DMS79 (cell line): Measurements from ENCODE around the gene KASH5.
A peak's percentile ranks its signal among the peaks of the same experiment; 100 is the strongest.

ENCODE experiments used
- DNase-seq: peaks from one replicate; lab custom pipeline; 2025; lab: John Stamatoyannopoulos, UW

The KASH5 gene

DNA sequence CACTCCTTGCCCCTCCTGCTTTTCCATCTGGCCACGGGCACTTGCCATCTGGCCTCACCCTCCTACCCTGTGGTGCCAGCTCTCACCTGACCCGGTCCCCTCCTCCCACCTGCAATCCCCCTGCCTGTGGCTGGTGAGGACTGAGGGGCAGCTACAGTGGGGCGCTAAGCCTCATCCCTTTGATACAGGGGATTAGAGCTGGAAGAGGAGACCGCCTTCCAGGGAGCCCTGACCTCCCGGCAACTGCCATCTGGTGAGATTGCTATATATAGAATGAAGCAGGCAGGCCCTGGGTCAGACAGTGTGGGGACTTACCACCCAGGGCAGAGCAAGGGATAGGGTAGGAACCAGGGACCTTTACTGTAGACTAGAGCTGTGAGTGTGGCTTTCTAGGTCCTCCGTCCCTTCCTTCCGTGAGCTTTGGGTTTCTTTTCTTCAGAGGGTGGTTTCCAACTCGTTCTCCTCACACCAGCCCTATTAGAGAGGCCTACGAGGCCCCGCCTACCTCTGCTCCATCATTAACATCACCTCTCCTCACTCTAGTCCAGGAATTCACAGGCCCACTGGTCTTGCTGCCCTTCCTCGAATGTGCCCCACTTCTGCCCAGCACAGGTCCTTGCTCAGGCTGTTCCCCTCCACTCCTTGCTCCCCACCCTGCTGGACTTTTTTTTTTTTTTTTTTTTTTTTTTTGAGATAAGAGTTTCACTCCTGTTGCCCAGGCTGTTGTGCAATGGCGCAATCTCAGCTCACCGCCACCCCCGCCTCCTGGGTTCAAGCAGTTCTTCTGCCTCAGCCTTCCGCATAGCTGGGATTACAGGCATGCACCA, 7.7 kb downstream of the KASH5 start:
- no peak for DNase-seq

DNA sequence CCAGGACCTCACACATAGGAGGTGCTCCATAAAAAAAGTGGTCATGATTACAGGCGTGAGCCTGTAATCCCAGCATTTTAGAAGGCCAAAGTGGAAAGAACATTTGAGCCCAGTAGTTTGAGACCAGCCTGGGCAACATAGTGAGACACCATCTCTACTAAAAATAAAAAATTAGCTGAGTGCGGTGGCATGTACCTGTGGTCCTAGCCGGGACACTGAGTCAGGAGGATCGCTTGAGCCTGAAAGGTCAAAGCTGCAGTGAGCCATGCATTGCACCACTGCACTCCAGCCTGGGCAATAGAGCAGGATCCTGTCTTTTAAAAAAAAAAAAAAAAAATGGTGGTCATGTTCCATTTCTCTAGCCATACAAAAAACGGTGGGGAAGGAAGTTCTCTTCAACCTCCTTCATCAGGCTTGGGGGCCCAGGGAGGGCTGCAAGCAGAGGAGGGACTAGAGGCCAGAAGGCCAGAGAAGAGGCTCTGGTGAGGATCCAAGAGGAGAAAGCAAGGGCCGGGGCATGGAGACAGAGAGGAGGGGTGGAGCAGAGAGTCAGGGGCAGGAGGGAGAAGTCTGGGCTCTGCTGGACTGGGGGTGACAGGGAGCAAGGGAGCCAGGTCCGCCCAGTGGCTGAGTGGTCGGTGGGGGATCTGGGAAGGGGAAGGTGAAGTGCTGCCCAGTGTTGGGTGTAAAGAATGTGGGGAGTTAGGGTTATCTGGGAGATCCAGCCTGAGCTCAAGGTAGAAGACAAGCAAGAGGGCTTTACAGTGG, 8.9 kb downstream of the KASH5 start:
- DNase-seq: no peak

DNA sequence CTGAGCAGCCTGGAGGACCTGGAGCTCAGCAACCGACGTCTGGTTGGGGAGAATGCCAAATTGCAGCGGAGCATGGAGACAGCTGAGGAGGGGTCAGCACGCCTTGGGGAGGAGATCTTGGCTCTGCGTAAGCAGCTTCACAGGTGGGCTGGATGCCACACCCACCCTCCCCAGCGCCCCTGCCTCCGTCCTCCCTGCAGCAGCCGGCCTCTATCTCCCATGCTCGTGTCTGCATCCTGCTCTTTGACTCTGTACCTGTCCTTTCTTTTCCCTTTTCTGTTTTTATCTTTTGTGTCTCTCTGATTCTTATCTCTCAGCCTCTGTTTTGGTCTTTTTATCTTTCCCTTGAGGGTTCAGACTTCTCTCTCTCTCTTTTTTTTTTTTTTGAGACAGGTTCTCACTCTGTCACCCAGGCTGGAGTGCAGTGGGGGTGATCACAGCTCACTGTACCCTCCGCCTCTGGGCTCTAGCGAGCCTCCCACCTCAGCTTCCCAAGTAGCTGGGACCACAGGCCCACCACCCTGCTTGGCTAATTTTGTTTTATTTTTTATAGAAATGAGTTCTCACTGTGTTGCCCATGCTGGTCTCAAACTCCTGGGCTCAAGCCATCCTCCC, 10.1 kb downstream of the KASH5 start:
- peak; percentile 48 for DNase-seq

DNA sequence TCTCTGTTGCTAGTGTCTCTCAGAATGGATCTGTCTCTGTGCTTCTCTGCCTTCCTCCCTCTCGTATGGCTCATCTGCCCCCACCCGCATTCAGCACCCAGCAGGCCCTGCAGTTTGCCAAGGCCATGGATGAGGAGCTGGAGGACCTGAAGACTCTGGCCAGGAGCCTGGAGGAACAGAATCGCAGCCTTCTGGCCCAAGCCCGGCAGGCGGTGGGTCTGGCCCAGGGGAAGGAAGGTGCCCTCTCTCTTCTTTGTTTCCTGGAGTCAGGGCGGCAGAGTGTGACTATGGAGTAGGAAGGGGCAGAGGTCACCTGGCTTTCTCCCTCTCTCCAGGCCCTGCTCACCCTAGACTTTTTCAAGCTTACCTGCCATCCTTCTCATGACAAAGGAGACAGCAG, 10.9 kb downstream of the KASH5 start:
- DNase-seq: no peak

DNA sequence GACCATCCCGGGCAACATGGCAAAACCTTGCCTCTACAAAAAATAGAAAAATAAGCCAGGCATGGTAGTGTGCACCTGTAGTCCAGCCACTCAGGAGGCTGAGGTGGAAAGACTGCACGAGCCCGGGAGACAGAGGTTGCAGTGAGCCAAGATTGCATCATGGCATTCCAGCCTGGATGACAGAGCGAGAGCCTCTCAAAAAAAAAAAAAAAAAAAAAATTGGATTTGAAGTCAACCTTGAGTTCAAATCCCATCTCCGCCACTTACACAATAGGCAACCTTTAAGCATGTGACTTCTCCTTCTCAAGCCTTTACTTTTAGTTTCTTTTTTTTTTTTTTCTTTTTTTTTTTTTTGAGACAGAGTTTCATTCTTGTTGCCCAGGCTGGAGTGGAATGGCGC, 12.0 kb downstream of the KASH5 start:
- no peak for DNase-seq

DNA sequence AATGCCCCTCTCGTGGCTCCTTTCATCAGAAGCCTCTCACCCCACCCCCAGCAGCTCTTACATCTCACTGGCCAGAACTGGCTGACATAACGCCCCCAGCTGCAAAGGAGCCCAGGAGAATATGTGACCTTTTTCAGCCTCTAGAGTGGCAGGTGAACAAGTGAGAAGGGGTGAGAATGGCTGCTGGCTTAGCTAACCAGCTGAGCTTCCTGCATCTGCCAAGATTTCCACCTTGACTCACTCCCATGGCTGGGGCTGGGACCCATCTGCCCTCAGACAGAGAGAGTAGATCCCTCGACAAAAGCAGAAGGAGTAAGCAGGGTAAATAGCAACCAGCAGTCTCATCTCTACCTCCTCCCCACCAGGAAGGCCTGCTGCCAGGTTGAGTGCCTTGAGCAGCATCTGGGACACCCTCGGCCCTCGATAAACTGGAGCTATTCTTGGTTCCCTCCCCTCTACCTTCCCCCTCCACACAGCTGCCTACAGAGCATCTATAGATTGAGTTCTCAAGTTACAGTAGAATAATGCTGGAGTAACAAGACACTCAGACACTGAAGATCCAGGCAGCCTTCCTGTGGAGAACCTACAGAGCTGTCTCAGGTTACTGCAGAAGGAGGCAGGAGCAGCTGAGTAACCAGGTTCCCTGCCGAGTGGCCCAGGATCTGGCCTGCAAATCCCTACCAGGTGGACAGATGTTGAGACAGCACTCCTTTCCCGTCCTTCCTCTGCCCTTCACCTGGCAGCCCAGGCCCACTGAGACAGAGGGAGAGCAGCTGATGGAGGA, 15.5 kb downstream of the KASH5 start:
- DNase-seq: peak; percentile 97

DNA sequence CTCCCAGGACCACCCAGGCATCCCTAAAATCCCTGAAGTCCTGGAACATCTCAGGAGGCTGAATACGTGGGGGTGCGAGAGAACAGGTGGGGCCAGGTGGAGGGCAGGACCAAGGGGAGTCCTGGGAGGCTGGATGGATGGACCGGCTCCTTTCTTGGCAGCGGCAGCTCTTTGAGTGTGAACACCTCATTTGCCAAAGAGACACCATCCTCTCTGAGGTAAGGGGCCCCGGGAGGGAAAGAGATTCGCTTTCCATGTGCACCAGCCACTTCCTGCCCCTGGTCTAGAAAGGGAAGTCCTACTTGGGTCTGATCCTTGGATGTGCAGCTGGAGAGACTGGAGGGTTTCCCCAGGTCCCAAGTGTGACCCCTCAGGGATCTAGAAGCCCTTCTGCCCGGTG, 19.0 kb downstream of the KASH5 start:
- no peak for DNase-seq

DNA sequence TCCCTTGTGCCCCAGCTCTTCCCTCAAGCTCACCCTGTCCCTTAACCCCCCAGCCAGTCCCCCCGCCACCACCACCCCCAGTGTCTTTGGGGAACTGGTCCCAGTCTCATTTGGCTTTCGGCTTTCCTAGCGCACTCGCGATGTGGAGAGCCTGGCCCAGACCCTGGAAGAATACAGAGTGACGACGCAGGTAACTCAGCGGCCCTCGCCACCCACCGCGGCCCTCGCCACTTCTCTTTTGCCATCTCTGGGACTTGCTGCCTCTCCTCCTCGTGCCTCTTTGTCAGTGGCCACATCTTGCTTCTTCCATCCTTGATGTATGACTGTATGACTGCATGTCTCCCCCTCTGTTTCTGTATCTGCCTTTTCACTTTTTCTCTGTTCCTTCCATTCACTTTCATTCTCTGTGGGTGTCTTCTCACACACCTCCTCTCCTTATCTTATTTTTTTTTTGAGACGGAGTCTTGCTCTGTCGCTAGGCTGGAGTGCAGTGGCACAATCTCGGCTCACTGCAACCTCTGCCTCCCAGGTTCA, 19.5 kb downstream of the KASH5 start:
- no peak for DNase-seq

DNA sequence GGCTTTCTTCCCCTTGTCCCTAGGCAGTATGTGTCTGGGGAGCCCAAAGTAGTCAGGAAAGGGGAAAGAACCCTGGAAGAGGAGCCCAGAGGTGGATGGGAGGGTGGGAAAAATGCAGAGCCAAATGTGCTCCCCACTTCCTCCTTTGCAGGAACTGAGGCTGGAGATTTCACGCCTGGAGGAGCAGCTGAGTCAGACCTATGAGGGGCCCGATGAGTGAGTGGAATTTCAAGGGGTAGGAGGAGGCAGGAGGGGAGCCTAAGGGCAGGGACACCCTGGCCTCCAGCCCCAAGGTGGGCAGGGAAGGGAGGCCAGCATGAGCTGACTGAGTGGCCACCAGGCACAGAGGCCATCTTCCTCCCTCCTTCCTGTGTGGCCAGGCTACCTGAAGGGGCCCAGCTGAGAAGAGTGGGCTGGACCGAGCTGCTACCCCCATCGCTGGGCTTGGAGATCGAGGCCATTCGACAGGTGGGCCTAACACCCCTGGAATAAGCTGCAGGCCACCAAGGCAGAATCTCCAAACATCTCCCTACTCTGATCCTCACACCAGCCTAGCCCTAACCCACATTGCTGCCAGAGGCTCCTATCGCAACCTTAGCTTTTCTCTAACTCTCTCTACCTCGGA, 20.9 kb downstream of the KASH5 start:
- DNase-seq: no peak

DNA sequence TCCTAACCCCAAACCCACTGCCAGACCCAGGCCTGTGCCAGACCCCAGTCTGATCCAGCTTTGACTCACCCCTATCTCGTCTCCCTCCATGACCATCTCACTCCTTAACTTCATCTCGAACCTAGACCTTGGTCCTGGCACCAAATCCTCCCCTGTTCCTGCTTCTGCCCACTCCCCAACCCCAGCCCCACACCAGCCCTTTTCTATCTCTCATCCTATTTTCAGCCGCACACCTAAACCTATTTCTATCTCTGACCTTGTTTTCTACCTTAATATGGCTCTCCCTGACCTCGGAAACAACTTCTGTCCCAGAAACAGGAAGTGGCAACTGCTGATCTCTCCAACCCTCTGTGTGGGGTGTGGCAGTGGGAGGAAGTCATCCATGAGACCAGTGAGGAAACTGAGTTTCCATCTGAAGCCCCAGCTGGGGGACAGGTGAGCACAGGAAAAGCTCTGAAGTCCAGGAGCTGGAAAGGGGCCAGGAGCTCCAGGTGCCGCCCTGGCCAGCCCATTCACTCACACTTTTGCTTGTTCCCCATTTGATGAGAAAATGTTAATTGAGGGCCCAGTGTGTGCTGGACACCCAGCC, 21.5 kb downstream of the KASH5 start:
- DNase-seq: no peak

DNA sequence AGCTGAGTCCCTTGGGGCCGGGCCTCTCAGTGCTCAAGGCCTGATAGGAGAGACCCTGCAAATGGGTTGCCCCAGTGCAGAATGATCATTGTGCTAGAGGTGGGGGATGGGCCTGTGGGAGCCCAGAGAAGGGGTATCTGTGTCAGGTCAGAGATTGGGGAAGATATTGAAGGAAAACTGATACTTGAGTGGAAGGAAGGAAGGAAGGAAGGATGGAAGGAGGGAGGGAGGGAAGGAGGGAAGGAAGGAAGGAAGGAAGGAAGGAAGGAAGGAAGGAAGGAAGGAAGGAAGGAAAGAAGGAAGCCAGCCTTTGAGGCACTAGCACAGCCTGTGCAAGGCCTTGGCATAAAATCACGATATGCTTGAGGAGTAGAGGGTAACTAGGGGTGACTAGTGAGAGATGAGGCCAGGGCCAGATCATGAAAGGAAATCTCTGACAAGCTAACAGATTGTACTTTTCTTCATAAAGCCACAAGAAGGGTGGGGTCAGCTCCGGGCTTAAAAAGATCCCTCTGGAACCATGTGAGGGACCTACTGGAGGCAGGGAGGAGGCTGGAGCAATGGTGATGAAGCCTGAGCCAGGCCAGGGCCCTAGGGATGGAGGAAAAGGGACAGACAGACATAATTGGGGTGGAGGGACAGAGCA, 23.8 kb downstream of the KASH5 start:
- no peak for DNase-seq

DNA sequence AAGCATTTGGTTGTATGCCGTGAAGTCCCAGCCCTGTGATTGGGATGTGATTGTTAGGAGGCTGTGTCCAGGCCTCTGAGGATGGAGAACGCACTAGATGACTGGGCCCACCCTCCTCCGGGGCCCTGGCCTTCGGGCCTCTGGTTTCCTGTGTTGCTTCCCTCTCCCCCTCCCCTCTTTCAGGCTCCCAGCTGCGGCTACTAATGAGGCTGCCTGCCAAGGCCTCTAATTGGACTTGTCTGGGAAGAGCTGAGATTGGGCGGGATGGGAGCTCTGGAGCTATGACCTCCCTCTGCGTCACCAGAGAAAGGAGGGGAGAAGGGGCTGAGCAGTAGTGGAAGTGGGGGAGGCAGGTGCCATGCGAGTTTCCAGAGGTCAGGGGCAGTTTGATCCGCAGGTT, 25.3 kb downstream of the KASH5 start:
- no peak for DNase-seq

DNA sequence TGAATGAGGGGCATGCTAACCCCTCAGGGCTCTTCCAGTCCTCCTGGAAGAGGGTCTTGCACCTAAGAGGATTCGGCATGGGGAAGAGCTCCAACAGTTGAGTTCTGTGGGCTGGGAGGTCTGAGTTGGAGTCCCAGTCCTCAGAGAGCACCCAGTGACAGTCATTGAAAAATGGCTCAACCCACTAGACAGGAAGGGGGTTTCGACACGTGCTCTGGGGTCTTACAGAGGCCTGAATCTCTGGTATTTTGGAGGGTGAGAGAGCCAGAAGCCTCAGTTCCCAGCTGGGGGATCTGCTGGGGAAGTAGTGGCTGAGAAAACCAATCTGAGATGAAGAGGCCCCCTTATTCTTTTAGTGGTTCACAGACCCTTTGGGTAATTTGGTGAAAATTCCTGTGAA, 26.2 kb downstream of the KASH5 start:
- no peak for DNase-seq

DNA sequence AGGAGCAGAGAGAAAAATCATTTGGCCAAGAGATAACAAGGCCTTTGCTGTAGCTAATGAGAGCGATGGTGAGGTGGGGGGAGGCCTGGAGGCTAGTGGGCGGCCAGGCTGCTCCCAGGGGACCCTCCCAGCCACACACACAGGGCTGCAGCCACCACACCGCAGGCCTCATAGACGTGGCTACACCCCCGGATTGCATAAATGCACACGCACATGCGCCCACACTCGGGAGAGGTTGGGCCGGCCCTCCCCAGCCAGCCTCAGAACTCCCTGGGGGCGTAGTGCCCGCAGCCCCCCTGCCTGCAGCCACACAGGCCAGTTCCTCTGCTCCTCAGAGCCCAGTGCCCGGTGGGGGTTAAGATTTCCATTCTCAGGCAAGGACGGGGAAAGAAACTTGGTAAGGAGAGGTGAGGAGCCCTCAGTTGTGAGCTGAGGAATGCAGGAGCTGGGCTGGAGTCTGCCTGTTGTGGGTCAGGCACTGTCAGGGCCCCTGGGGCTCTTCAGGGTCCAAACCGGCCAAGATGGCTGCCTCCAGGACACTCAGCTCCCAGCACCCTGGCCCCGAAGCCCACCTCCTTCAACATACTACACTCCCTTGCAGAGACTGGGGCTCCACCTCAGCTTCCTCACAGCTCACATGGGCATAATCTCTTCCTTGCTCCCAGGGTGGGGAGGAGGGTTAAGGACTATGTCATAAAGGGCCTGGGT, 27.2 kb downstream of the KASH5 start:
- no peak for DNase-seq

DNA sequence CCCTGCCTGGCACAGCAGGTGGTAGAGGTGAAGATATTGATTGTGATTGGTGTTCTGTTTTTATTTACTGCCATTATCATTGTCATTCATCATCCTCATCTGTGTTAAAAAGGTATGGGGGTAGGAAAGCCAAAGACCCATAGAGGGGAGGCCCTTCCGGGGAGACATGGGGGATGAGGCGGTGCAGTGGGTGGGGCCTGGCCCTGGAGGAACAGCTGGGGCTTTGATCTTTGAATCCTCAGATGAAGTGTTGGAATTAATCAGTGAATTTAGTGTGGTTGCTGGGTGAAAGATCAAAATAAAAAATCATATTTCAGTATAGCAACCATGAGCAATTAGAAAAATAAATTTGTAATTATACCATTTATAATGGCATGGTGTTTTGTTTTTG, 27.8 kb downstream of the KASH5 start:
- DNase-seq: no peak

DNA sequence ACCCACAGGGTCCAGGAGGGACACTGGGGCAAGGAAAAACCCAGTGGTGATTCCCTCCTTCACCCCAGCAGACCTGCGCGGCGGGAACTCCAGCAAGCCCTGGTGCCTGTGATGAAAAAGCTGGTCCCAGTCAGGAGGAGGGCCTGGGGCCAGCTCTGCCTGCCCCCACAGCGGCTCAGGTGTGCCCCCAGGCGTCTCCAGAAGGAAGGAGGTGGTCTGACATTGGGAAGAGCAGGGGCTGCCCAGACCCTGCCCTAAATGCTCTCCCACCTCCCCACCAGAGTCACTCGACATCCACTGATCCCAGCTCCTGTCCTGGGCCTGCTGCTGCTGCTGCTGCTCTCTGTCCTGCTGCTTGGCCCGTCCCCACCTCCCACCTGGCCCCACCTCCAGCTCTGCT, 29.0 kb downstream of the KASH5 start:
- no peak for DNase-seq

DNA sequence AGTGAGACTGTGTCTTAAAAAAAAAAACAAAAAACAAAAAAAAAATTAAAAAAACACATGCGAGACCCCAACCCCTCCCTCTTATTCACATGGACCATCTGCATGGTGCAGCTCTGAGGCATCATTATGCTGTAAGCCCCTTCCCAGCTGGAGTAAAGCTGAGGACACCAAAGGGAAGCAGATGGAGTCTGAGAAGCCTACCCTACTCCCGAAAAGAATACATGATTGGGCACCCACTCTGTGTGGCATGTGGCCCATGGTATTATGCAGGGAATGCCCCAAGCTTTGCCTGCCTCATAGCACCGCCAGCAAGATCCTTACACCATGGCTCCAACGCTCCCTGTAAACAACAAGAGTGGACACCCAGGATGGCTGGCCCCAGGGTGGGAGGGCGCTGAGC, 30.5 kb downstream of the KASH5 start:
- DNase-seq: no peak

DNA sequence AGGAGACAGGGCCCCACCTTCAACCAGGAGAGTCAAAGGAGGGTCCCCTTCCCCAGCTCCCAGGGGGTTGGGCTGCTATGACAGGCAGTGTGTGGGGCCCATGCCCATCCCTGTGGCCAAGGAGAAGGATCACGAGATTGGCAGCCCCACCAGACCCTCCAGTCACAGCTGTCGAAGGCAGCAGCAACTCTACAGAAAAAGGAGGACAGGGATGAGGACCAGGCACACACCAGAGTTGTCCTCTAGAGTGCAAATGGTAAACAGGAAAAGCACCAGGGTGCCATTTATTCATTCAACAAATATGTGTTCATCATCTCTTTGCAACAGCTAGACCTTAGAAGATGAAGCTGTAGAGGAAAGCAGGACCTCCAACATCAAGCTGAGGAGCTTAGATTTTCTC, 31.1 kb downstream of the KASH5 start:
- no peak for DNase-seq

DNA sequence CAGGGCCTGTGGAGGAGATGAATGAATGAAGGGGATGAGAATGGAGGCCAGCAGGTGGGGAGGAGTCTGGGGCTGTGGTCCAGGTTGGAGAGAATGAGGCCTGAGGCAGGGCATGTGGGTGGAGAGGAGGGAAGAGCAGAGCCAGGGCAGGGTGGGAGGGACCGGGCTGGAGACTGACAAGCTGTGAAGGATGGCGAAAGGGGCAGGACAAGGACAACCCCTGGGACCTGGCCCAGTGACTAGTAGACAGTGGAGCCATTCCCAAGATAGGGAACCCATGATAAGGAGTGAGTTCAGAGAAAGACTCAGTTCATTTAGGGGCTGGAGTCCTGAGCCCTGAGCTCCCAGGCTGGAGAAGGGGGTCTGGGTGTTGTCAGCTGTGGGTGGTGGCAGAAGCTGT, 32.2 kb downstream of the KASH5 start:
- no peak for DNase-seq
